Measurements from ENCODE around the gene LRRC1. TPM values are rescaled to one million over a fixed set of nuclear protein-coding genes. Genes with fewer than 3 reads are reported as not detected.

LRRC1 gene
- total and polyA plus RNA-seq, 2 of the 13 experiments (the other 11 are each of a cell fraction or from before 2014, with no cell fraction given): 15.6 to 27.7 TPM

DNA sequence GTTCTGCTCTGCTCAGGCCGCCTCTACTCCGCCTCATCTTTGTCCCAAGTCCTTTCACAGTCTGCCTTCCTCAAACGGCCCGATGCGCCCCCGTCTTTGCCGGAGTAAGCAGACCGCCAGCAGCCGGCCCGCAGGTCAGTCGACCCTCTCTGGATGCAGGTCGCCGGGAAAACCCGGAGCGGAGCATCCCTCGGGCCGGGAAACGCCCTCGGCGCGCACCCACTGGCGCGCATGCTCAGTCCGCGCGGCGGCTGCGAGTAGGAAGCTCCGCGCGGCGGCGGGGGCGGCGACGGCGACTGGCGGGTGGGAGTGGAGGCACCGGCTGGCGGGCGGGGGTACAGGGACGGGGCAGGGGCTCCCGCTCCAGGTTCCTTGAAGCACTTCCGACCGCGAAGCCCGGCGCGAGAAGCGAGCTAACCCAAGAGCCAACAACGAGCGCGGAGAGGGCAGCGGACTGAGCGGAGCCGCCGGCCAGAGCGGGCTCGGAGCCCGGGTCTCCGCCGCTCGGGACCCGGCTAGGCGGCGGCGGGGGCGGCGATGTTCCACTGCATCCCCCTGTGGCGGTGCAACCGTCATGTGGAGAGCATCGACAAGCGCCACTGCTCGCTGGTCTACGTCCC, at the start of gene LRRC1 (continued):
- TF ChIP-seq, protein P1, sequence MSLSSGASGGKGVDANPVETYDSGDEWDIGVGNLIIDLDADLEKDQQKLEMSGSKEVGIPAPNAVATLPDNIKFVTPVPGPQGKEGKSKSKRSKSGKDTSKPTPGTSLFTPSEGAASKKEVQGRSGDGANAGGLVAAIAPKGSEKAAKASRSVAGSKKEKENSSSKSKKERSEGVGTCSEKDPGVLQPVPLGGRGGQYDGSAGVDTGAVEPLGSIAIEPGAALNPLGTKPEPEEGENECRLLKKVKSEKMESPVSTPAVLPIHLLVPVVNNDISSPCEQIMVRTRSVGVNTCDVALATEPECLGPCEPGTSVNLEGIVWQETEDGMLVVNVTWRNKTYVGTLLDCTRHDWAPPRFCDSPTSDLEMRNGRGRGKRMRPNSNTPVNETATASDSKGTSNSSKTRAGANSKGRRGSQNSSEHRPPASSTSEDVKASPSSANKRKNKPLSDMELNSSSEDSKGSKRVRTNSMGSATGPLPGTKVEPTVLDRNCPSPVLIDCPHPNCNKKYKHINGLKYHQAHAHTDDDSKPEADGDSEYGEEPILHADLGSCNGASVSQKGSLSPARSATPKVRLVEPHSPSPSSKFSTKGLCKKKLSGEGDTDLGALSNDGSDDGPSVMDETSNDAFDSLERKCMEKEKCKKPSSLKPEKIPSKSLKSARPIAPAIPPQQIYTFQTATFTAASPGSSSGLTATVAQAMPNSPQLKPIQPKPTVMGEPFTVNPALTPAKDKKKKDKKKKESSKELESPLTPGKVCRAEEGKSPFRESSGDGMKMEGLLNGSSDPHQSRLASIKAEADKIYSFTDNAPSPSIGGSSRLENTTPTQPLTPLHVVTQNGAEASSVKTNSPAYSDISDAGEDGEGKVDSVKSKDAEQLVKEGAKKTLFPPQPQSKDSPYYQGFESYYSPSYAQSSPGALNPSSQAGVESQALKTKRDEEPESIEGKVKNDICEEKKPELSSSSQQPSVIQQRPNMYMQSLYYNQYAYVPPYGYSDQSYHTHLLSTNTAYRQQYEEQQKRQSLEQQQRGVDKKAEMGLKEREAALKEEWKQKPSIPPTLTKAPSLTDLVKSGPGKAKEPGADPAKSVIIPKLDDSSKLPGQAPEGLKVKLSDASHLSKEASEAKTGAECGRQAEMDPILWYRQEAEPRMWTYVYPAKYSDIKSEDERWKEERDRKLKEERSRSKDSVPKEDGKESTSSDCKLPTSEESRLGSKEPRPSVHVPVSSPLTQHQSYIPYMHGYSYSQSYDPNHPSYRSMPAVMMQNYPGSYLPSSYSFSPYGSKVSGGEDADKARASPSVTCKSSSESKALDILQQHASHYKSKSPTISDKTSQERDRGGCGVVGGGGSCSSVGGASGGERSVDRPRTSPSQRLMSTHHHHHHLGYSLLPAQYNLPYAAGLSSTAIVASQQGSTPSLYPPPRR (CRISPR knock-in tag; IDR thresholded peaks at IDR 0.05; ENCODE audit: borderline replicate concordance): no peak
- TF ChIP-seq ZNF143 (CRISPR knock-in tag; IDR thresholded peaks at IDR 0.05): 0 out of 2 replicates have a peak, but pooled peaks have one; percentile 53
- TF ChIP-seq ZNF550 (CRISPR knock-in tag; IDR thresholded peaks at IDR 0.05; ENCODE audit: borderline replicate concordance): no peak
- TF ChIP-seq SIN3A (IDR thresholded peaks at IDR 0.05; ENCODE audit: borderline replicate concordance, low read depth, low read length): peak; percentile 59; the same call in 1 of the 2 replicates
- TF ChIP-seq, protein P2, sequence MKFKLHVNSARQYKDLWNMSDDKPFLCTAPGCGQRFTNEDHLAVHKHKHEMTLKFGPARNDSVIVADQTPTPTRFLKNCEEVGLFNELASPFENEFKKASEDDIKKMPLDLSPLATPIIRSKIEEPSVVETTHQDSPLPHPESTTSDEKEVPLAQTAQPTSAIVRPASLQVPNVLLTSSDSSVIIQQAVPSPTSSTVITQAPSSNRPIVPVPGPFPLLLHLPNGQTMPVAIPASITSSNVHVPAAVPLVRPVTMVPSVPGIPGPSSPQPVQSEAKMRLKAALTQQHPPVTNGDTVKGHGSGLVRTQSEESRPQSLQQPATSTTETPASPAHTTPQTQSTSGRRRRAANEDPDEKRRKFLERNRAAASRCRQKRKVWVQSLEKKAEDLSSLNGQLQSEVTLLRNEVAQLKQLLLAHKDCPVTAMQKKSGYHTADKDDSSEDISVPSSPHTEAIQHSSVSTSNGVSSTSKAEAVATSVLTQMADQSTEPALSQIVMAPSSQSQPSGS (CRISPR knock-in tag; IDR thresholded peaks at IDR 0.05): 0 out of 2 replicates have a peak, but pooled peaks have one; percentile 58
- TF ChIP-seq ZFAT (CRISPR knock-in tag; conservative IDR thresholded peaks at IDR 0.05): 0 out of 2 replicates have a peak, but pooled peaks have one; percentile 25
- TF ChIP-seq, protein P3, sequence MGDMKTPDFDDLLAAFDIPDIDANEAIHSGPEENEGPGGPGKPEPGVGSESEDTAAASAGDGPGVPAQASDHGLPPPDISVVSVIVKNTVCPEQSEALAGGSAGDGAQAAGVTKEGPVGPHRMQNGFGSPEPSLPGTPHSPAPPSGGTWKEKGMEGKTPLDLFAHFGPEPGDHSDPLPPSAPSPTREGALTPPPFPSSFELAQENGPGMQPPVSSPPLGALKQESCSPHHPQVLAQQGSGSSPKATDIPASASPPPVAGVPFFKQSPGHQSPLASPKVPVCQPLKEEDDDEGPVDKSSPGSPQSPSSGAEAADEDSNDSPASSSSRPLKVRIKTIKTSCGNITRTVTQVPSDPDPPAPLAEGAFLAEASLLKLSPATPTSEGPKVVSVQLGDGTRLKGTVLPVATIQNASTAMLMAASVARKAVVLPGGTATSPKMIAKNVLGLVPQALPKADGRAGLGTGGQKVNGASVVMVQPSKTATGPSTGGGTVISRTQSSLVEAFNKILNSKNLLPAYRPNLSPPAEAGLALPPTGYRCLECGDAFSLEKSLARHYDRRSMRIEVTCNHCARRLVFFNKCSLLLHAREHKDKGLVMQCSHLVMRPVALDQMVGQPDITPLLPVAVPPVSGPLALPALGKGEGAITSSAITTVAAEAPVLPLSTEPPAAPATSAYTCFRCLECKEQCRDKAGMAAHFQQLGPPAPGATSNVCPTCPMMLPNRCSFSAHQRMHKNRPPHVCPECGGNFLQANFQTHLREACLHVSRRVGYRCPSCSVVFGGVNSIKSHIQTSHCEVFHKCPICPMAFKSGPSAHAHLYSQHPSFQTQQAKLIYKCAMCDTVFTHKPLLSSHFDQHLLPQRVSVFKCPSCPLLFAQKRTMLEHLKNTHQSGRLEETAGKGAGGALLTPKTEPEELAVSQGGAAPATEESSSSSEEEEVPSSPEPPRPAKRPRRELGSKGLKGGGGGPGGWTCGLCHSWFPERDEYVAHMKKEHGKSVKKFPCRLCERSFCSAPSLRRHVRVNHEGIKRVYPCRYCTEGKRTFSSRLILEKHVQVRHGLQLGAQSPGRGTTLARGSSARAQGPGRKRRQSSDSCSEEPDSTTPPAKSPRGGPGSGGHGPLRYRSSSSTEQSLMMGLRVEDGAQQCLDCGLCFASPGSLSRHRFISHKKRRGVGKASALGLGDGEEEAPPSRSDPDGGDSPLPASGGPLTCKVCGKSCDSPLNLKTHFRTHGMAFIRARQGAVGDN (CRISPR knock-in tag; IDR thresholded peaks at IDR 0.05): peak; percentile 90
- TF ChIP-seq HOXA3 (CRISPR knock-in tag; IDR thresholded peaks at IDR 0.05): peak; percentile 86; the same call in 1 of the 2 replicates
- TF ChIP-seq ZNF703 (CRISPR knock-in tag; IDR thresholded peaks at IDR 0.05; ENCODE audit: borderline replicate concordance): no peak; the same call in 1 of the 2 replicates
- no peak; the same call in 1 of the 2 replicates for TF ChIP-seq ZNF562 (CRISPR knock-in tag; IDR thresholded peaks at IDR 0.05; ENCODE audit: borderline replicate concordance)
- 0 out of 4 replicates have a peak, but pooled peaks of 1 of the 2 experiments have one; percentile 24 for TF ChIP-seq EP300 (IDR thresholded peaks at IDR 0.05; ENCODE audit: low read depth in 2 of 2, low read length in 2 of 2)
- TF ChIP-seq EP300 (CRISPR knock-in tag; IDR thresholded peaks at IDR 0.05; ENCODE audit: borderline replicate concordance): no peak
- no peak; the same call in 1 of the 2 replicates for TF ChIP-seq ZNF30 (CRISPR knock-in tag; IDR thresholded peaks at IDR 0.05)
- 0 out of 2 replicates have a peak, but pooled peaks have one; percentile 5 for TF ChIP-seq ZKSCAN5 (CRISPR knock-in tag; IDR thresholded peaks at IDR 0.05)
- no peak for TF ChIP-seq MAFG (CRISPR knock-in tag; IDR thresholded peaks at IDR 0.05)
- no peak for TF ChIP-seq FIP1L1 (IDR thresholded peaks at IDR 0.05; ENCODE audit: borderline replicate concordance, insufficient read depth, low read depth, low read length)
- TF ChIP-seq KLF11 (CRISPR knock-in tag; IDR thresholded peaks at IDR 0.05): no peak; the same call in 1 of the 2 replicates

Data from HepG2 (cell line).